Esophagus mucosa (tissue), 1 donor: ENCODE data around the gene IGHMBP2. TPM values are rescaled to one million over a fixed set of nuclear protein-coding genes. Genes with fewer than 3 reads are reported as not detected.

Experiments used
- total RNA-seq: library from RNA; stranded (reverse); gene quantifications from one replicate; pipeline ENCODE4 v1.2.4, GENCODE V29; 2023
- donor health status: DM: yes; HTN: yes; CAD: no.

IGHMBP2 gene
- total RNA-seq, 1 donor from 2014 or later, result 12.6 TPM

Other genes with a start within 250 kb of the IGHMBP2 start
- 0.36 TPM for gene GAL, start 219.3 kb upstream of the IGHMBP2 start, total RNA-seq
- gene TESMIN, start 152.4 kb upstream of the IGHMBP2 start, total RNA-seq, result 5.2 TPM
- 23.9 TPM for gene CPT1A, start 62.0 kb upstream of the IGHMBP2 start, total RNA-seq
- 62.7 TPM for gene MRPL21, start 59 bp upstream of the IGHMBP2 start, total RNA-seq
- gene MRGPRD, start 77.1 kb downstream of the IGHMBP2 start, total RNA-seq, result not detected
- gene MRGPRF, start 109.4 kb downstream of the IGHMBP2 start, total RNA-seq, result 1.7 TPM
- gene TPCN2, start 145.0 kb downstream of the IGHMBP2 start, total RNA-seq, result 6.6 TPM